GM21526 (cell line): ENCODE measurements around the gene FAM168B.
"Not testable (repeated sequence)": the region's sequence is repeated elsewhere in the genome, so short reads cannot be mapped to it uniquely, and the experiment has no call there.

Experiments used
- ATAC-seq: cut with Tn5 transposase; IDR thresholded peaks from one replicate; pipeline ENCODE4 v1.9.1; 2021; ENCODE audit warnings: moderate library complexity; ENCODE audit not compliant: unreplicated experiment, low FRiP score

FAM168B gene

GRCh38 chr2:131104487-131105155 is 11.4 kb upstream of the FAM168B start:
- peak; percentile 68 for ATAC-seq

GRCh38 chr2:131103165-131103564 is 9.9 kb upstream of the FAM168B start:
- no peak for ATAC-seq

DNA sequence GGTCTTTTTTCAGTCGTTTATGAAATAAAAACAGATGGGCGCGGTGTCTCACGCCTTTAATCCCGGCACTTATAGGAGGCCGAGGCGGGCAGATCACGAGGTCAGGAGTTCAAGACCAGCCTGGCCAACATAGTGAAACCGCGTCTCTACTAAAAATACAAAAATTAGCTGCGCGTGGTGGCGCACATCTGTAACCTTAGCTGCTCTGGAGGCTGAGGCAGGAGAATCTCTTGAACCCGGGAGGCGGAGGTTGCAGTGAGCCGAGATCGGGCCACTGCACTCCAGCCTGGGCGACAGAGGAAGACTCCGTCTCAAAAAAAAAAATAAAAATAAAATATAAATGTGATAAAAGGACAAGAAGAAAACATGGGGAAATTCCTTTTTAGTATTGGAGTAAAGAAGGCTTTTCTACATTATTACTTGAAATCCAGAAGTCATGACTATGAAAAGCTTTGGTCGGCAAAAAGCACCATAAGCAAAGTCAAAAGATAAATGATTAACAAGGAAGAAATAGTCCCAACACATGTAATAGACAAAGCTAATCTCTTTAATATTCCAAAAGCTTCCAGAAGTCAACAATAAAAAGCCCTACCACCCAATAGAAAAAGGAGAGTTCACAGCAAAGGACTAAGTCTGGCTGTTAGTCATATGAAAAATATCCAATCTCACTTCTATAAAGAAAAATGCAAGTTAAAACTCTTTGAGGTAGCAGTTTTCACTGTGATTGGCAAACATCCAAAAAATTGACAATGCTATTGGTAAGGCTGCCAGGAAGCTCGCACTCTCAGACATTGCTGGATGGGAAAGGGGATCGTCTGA is 1.4 kb upstream of the FAM168B start:
- ATAC-seq, result no peak

GRCh38 chr2:131093696-131094462 is 619 bp upstream of the FAM168B start:
- peak; percentile 69 for ATAC-seq

- ATAC-seq, result no peak
These were observed 728 bp downstream of the FAM168B start for GRCh38 chr2:131092458-131093005.

GRCh38 chr2:131085646-131086045 is 7.6 kb downstream of the FAM168B start:
- no peak for ATAC-seq

DNA sequence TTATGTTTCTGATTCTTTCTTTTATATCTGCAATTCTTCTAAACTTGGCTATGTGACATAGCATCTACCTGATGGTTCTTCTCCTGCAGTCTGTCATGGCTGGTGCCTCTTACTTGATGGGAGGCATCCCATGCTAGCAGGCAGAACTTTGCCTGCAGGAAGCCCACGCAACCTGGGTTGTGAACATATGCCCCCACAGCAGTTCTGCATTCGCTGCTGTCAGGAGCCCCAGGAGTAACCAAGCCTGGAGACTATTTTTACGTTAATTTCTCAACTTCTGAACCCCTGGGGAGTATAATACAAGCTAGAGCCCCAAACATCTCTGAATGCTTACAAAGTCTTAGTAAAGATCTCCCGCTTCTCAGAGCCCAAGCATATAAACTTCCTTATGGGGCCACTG is 12.1 kb downstream of the FAM168B start:
- no peak for ATAC-seq

GRCh38 chr2:131079931-131080330 is 13.3 kb downstream of the FAM168B start:
- ATAC-seq, result not testable (repeated sequence)

DNA sequence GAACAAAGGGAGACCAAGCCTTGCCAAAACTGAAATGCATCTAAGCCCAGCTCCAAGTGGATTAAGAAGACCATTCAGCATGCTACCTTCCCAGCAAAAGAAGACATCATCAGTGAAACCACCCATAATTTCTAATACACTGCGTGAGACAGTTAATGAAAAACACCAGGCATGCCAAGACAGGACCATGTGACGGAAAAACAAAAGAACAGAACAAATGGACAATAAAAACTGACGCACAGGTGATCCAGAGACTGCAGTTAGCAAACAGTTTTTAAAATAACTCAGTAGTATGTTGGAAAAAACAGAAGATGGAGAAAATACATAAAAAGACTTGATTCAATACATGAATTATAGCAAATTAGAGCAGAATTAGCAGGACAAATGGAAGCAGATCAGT is 15.3 kb downstream of the FAM168B start:
- no peak for ATAC-seq

DNA sequence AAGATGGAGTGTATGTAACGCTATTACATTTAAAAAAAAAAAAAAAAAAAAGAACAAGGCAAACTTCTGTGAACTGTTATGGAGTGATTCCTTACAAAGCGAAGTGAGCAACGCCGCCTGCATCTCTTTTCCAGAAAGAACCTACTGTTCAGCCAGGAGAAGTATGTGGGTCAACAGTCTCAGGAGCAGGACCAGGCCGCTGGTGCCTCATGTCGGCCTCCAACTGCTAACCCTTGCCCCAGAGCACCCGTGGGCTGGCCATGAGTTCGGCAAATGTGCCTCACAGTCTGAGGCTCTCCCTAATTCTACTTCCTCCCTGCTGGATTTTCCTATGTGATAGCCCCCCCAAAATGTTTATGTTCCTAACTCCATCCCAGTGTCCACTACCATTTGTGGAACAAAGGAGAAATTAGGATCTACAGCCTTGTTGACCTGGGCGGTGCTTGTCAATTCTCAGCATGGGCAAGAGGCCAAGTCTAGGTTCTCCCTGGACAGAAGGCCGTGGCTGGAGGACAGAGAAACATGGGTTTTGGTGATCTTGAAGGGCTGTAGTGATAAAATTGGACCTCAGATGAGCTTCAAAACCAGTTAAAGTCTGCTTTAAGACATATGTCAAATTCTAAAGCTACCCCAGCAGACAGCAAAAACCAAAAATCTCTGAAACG is 15.9 kb downstream of the FAM168B start:
- ATAC-seq, result no peak

GRCh38 chr2:131076707-131077106 is 16.6 kb downstream of the FAM168B start:
- no peak for ATAC-seq

DNA sequence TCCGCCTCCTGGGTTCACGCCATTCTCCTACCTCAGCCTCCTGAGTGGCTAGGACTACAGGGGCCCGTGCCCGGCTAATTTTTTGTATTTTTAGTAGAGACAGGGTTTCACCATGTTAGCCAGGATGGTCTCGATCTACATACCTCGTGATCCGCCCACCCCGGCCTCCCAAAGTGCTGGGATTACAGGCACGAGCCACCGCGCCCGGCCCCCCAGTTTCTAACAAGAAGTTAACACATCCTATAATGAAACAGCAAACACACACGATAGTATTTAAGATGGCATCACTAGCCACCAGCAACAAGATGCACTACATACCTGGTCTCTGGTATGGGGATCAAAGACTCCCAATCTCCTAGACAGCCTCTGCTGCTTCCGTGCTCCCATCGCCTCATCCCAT is 17.7 kb downstream of the FAM168B start:
- not testable (repeated sequence) for ATAC-seq

DNA sequence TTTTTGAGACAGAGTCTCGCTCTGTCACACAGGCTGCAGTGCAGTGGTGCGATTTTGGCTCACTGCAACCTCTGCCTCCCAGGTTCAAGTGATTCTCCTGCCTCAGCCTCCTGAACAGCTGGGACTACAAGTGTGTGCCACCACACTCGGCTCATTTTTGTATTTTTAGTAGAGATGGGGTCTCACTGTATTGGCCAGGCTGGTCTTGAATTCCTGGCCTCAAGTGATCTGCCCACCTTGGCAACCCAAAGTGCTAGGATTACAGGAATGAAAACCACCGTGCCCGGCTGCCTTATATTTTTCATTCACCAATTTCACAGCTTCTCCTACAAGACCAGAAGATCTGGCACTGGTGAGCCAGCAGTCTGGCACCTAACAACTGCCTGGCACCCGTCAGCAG is 25.1 kb downstream of the FAM168B start:
- ATAC-seq, result not testable (repeated sequence)

GRCh38 chr2:131067465-131068125 is 25.7 kb downstream of the FAM168B start:
- ATAC-seq, result no peak

GRCh38 chr2:131064589-131065512 is 28.4 kb downstream of the FAM168B start:
- ATAC-seq, result no peak

DNA sequence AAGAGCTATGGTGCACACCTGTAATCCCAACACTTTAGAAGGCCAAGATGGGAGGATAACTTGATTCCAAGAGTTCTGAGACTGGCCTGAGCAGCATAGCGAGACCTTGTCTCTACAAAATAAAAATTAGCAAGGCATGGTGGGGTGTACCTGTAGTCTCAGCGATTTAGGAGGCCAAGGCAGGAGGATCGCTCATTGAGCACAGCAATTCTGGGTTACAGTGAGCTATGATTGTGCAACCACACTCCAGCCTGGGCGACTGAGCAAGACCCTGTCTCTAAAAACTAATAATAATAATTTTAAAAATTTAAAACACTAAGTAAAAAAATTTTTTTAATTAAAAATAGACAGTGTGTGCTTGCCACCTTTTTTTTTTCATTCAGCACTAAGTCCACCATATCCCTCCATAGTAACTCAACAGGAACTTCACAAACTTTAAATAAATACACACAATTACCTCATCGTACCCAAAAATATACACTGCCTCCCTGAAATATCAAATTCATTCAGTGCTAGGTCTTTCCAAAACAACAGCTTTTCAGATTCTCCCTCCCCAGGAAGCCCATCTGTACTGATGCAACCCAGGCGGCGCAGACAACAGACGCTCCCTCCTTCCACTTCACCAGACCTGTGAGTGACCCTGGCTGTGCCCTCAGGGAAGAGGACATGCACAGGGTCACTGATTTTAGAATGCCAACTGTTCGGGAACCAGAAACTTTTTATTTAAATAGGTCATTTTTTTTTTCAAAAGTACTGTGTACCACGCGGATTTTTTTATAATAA is 29.6 kb downstream of the FAM168B start:
- no peak for ATAC-seq

GRCh38 chr2:131058920-131059319 is 34.3 kb downstream of the FAM168B start:
- no peak for ATAC-seq

DNA sequence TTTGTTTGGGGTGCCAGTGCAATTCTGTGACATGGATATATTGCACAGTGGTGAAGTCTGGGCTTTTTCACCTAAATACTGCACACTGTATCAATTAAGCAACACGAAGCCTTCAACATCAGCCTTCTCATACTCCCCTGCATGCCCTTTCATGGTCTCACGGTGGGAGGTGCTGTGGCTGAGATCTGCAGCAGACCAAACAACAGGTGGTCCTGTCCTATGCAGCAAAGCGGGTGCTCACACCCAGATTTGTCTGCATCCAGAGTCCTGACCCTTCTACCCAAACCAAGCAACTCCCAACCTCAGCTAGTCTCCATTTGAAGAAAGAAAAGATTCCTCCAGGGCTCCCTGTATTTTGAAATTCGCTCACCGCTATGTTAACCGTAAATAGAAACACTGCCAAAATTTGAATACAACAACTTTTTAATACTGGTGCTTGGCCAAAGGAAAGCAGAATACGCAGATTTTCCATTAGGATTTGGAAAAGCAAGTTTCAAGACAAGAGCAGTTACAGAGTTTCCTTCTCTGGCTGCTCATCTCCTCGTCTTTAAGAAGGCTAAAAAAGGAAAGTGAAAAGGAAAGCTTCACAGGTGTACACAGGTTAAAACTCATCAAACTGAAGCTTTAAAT is 34.9 kb downstream of the FAM168B start:
- no peak for ATAC-seq
